ENCODE results near the gene EDARADD. TPM values are rescaled to one million over a fixed set of nuclear protein-coding genes. Genes with fewer than 3 reads are reported as not detected.
"Not testable (repeated sequence)": the region's sequence is repeated elsewhere in the genome, so short reads cannot be mapped to it uniquely, and the experiment has no call there.

EDARADD gene
- total RNA-seq, result 1 to 10 TPM in 1 of 2 donors, not detected in 1; 2.8 TPM

- TF ChIP-seq, protein P1, sequence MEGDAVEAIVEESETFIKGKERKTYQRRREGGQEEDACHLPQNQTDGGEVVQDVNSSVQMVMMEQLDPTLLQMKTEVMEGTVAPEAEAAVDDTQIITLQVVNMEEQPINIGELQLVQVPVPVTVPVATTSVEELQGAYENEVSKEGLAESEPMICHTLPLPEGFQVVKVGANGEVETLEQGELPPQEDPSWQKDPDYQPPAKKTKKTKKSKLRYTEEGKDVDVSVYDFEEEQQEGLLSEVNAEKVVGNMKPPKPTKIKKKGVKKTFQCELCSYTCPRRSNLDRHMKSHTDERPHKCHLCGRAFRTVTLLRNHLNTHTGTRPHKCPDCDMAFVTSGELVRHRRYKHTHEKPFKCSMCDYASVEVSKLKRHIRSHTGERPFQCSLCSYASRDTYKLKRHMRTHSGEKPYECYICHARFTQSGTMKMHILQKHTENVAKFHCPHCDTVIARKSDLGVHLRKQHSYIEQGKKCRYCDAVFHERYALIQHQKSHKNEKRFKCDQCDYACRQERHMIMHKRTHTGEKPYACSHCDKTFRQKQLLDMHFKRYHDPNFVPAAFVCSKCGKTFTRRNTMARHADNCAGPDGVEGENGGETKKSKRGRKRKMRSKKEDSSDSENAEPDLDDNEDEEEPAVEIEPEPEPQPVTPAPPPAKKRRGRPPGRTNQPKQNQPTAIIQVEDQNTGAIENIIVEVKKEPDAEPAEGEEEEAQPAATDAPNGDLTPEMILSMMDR (IDR thresholded peaks at IDR 0.05), result no peak
- Histone ChIP-seq H3K27me3 (replicated peaks; ENCODE audit: insufficient read depth) (no peaks in the 10 kb centered on the region), H3K27ac (no peak within 1 kb of the TSS), H3K4me1 (ENCODE audit: control insufficient read depth in 1 of 2, low read depth in 2 of 2) (peaks cover 2 to 15% of the 10 kb centered on the region in 2 donors), H3K36me3 (no peaks in the 10 kb centered on the region), H3K4me3 (peak within 1 kb of the TSS; percentile 85), H3K9me3 (no peaks in the 10 kb centered on the region)
- ATAC-seq (ENCODE audit: insufficient number of reproducible peaks, low FRiP score, low read depth) (no peak), DNase-seq (ENCODE audit: low spot score) (no peak)
Observed at GRCh38 chr1:236393681-236394481, at the start of gene EDARADD. EDARADD (plus strand) TSS chr1:236394286; CDS start chr1:236394445, 159 bp downstream.

DNA sequence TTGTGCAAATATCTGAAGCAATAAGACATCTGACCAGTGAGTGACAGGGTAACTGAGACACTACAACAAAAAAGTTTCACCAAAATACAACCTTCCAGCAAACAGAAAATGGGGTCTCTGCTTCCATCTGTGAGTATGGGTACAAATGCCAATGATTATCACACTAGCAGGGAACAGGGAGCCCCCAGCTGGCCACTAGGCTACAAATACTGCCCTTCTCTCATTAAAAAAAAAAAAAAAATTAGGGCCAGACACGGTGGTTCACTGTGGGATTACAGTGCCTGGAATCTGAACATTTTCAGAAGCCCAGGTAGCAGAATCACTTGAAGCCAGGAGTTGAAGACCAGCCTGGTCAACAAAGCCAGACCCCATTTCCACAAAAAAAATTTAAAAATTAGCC, 48.4 kb upstream of the EDARADD start:
- H3K27me3 ChIP-seq (replicated peaks; ENCODE audit: insufficient read depth), result no peaks in the 10 kb centered on the region
- H3K4me3 ChIP-seq, result no peak overlapping the region
- TF ChIP-seq, protein P1 (IDR thresholded peaks at IDR 0.05), result no peak
- no peak for ATAC-seq (ENCODE audit: insufficient number of reproducible peaks, low FRiP score, low read depth)
- no peak overlapping the region for H3K27ac ChIP-seq
- H3K36me3 ChIP-seq, result no peaks in the 10 kb centered on the region
- peaks cover 0 to 5% of the 10 kb centered on the region in 2 donors for H3K4me1 ChIP-seq (ENCODE audit: control insufficient read depth in 1 of 2, low read depth in 2 of 2)
- no peak for DNase-seq (ENCODE audit: low spot score)
- no peaks in the 10 kb centered on the region for H3K9me3 ChIP-seq

GRCh38 chr1:236348071-236348470, 46.0 kb upstream of the EDARADD start:
- H3K27ac ChIP-seq, result no peak overlapping the region
- H3K9me3 ChIP-seq, result no peaks in the 10 kb centered on the region
- no peak for ATAC-seq (ENCODE audit: insufficient number of reproducible peaks, low FRiP score, low read depth)
- TF ChIP-seq, protein P1 (IDR thresholded peaks at IDR 0.05), result no peak
- DNase-seq (ENCODE audit: low spot score), result no peak
- H3K4me1 ChIP-seq (ENCODE audit: control insufficient read depth in 1 of 2, low read depth in 2 of 2), result peaks cover 0 to 2% of the 10 kb centered on the region in 2 donors
- no peaks in the 10 kb centered on the region for H3K27me3 ChIP-seq (replicated peaks; ENCODE audit: insufficient read depth)
- H3K36me3 ChIP-seq, result no peaks in the 10 kb centered on the region
- no peak overlapping the region for H3K4me3 ChIP-seq

DNA sequence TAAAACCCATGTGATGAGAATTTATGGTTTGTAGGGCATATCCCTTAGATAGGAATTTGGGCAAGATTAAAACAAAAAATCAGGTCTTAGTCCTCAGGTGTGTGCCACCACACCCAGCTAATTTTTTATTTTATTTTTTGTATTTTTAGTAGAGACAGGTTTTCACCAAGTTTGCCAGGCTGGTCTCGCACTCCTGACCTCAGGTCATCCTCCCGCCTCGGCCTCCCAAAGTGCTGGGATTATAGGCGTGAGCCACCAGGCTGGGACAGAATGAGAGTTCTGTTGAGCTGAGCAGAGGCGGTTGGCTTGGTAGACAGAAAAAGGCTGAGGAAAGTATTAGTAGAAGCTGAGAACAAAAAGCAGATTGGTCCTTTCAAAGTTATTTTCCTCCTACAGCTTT, 43.8 kb upstream of the EDARADD start:
- Histone ChIP-seq H3K4me1 (ENCODE audit: control insufficient read depth in 1 of 2, low read depth in 2 of 2) (no peaks in the 10 kb centered on the region), H3K36me3 (no peaks in the 10 kb centered on the region), H3K27ac (no peak overlapping the region), H3K4me3 (no peak overlapping the region), H3K9me3 (no peaks in the 10 kb centered on the region), H3K27me3 (replicated peaks; ENCODE audit: insufficient read depth) (no peaks in the 10 kb centered on the region)
- no peak for DNase-seq (ENCODE audit: low spot score)
- TF ChIP-seq, protein P1 (IDR thresholded peaks at IDR 0.05), result no peak
- no peak for ATAC-seq (ENCODE audit: insufficient number of reproducible peaks, low FRiP score, low read depth)

DNA sequence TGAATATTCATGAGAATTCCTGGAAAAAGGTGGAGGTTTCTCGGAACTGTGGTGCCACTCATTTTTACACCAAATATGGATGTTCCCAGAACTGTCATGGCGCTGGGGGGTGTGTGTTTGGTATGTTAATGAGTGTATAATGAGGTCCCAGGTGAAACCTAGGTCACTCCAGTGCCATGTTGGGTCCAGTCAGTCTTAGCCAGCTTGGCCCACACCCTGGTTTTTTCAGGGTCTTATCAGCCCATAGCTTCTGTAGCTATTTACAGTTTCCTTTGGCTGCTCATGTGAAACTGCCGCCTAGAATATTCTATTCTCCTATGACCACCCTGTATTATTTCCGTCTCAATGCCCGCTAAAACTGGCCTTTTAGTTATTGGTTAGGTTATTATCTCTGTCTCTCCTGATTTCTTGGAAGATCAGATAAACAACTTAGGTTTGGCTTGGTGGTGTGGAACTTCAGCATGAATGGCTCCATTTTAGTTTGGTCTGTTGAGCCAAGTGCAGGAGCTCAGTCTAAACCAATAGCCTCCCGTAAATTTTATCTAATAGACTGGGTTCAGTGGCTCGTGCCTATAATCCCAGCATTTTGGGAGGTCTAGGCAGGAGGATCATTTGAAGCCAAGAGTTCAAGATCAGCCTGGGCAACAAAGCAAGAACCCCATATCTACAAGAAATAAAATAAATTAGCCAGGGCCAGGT, 42.1 kb upstream of the EDARADD start:
- TF ChIP-seq, protein P1 (IDR thresholded peaks at IDR 0.05), result no peak
- Histone ChIP-seq H3K4me3 (no peak overlapping the region), H3K27ac (no peak overlapping the region), H3K9me3 (no peaks in the 10 kb centered on the region), H3K36me3 (no peaks in the 10 kb centered on the region), H3K27me3 (replicated peaks; ENCODE audit: insufficient read depth) (no peaks in the 10 kb centered on the region), H3K4me1 (ENCODE audit: control insufficient read depth in 1 of 2, low read depth in 2 of 2) (no peaks in the 10 kb centered on the region)
- DNase-seq (ENCODE audit: low spot score) (no peak), ATAC-seq (ENCODE audit: insufficient number of reproducible peaks, low FRiP score, low read depth) (no peak)

DNA sequence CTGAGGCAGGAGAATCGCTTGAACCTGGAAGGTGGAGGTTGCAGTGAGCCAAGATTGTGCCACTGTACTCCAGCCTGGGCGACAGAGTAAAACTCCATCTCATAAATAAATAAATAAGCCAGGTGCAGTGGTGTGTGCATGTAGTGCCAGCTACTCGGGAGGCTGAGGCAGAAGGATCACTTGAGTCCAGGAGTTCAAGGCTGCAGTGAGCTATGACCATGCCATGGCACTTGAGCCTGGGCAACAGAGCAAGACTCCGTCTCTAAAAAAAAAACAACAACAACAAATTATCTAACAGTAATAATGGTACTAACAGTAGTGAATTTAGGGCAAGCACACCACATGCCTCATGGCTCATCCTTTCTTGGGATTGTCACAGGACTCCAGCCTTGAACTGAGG, 41.3 kb upstream of the EDARADD start:
- not testable (repeated sequence) for H3K36me3 ChIP-seq; ATAC-seq (ENCODE audit: insufficient number of reproducible peaks, low FRiP score, low read depth); H3K9me3 ChIP-seq; H3K4me3 ChIP-seq; DNase-seq (ENCODE audit: low spot score); H3K4me1 ChIP-seq (ENCODE audit: control insufficient read depth in 1 of 2, low read depth in 2 of 2); H3K27me3 ChIP-seq (replicated peaks; ENCODE audit: insufficient read depth); H3K27ac ChIP-seq
